ENCODE measurements around the gene ZNF248. TPM values are rescaled to one million over a fixed set of nuclear protein-coding genes. Genes with fewer than 3 reads are reported as not detected.

ZNF248 gene
- total and polyA plus RNA-seq, 2 donors (not counting 1 experiment from before 2014, with no cell fraction given), result 8.6 to 19.5 TPM

GRCh38 chr10:37865957-37866803, 8.8 kb upstream of the ZNF248 start:
- H3K27me3 Mint-ChIP-seq, result no peaks in the 10 kb centered on the region
- Histone ChIP-seq H3K79me2 (ENCODE audit: control insufficient read depth, insufficient read depth, low read length) (no peaks in the 10 kb centered on the region), H3K4me1 (ENCODE audit: control insufficient read depth in 2 of 2, insufficient read depth in 2 of 2, low read length in 2 of 2) (peaks cover 11 to 13% of the 10 kb centered on the region in 2 donors), H3K4me3 (ENCODE audit: control extremely low read depth in 1 of 5, extremely low read depth in 1 of 5, insufficient read depth in 1 of 5, low read depth in 2 of 5, low read length in 4 of 5) (no peak overlapping the region), H3K9ac (ENCODE audit: low read length) (no peak overlapping the region), H3K36me3 (replicated peaks in 1 of 2; ENCODE audit: control extremely low read depth in 1 of 2, control insufficient read depth in 1 of 2, extremely low read depth in 1 of 2, insufficient read depth in 2 of 2, low read length in 1 of 2) (no peaks in the 10 kb centered on the region), H3K9me3 (ENCODE audit: control extremely low read depth in 1 of 3, control insufficient read depth in 2 of 3, insufficient read depth in 1 of 3, low read length in 2 of 3) (no peaks in the 10 kb centered on the region), H3K4me2 (replicated peaks; ENCODE audit: low read depth, low read length, poor library complexity, severe bottlenecking) (peak overlapping the region; percentile 24), H4K20me1 (ENCODE audit: control insufficient read depth, insufficient read depth, low read length, poor library complexity, severe bottlenecking) (no peaks in the 10 kb centered on the region), H2AFZ (ENCODE audit: insufficient read depth, low read depth, low read length, poor library complexity, severe bottlenecking) (peak overlapping the region; percentile 64), H3K27me3 (replicated peaks in 1 of 4; ENCODE audit: control extremely low read depth in 1 of 4, control insufficient read depth in 3 of 4, insufficient read depth in 4 of 4, low read length in 3 of 4) (no peaks in the 10 kb centered on the region), H3K27ac (ENCODE audit: low read length in 2 of 2) (peak overlapping the region; percentile 64 to 87)
- peak overlapping the region; percentile 45 for H3K4me3 Mint-ChIP-seq
- intact Hi-C loops (cut with micrococcal nuclease), result loop anchor here (1.0 to 2.0 kb wide), 2 partner anchors 9 to 111 kb away; partner anchors contain the start of genes ZNF248 and ZNF25
- peak overlapping the region; percentile 96 for H3K27ac Mint-ChIP-seq
- CTCF ChIA-PET, result interaction anchor here (0.8 to 1.4 kb wide), 3 partner anchors 109 to 111 kb away, joined by 3 to 4 read pairs (median 4); partner anchors contain the start of gene ZNF25
- POLR2A ChIA-PET, result no interaction called here
- ATAC-seq (ENCODE audit: low read depth), result peak; percentile 45
- DNase-seq, result peak; percentile 76
- peaks cover 16% of the 10 kb centered on the region for H3K4me1 Mint-ChIP-seq
- no peaks in the 10 kb centered on the region for H3K9me3 Mint-ChIP-seq (ENCODE audit: insufficient read depth)
- WGBS (ENCODE audit: insufficient coverage), result 49% methylated on average over 7 of the region's 9 CpGs
- TF ChIP-seq EZH2 (IDR thresholded peaks at IDR 0.05; ENCODE audit: borderline replicate concordance, insufficient read depth, low read depth, low read length, poor library complexity, severe bottlenecking) (no peak), CTCF (IDR thresholded peaks at IDR 0.05) (no peak)

GRCh38 chr10:37865264-37865663, 7.9 kb upstream of the ZNF248 start:
- Histone ChIP-seq H3K36me3 (replicated peaks in 1 of 2; ENCODE audit: control extremely low read depth in 1 of 2, control insufficient read depth in 1 of 2, extremely low read depth in 1 of 2, insufficient read depth in 2 of 2, low read length in 1 of 2) (no peaks in the 10 kb centered on the region), H3K27ac (ENCODE audit: low read length in 2 of 2) (no peak overlapping the region), H4K20me1 (ENCODE audit: control insufficient read depth, insufficient read depth, low read length, poor library complexity, severe bottlenecking) (no peaks in the 10 kb centered on the region), H3K9ac (ENCODE audit: low read length) (no peak overlapping the region), H3K4me1 (ENCODE audit: control insufficient read depth in 2 of 2, insufficient read depth in 2 of 2, low read length in 2 of 2) (peaks cover 11 to 13% of the 10 kb centered on the region in 2 donors), H3K79me2 (ENCODE audit: control insufficient read depth, insufficient read depth, low read length) (no peaks in the 10 kb centered on the region), H3K9me3 (ENCODE audit: control extremely low read depth in 1 of 3, control insufficient read depth in 2 of 3, insufficient read depth in 1 of 3, low read length in 2 of 3) (no peaks in the 10 kb centered on the region), H3K4me3 (ENCODE audit: control extremely low read depth in 1 of 5, extremely low read depth in 1 of 5, insufficient read depth in 1 of 5, low read depth in 2 of 5, low read length in 4 of 5) (no peak overlapping the region), H3K4me2 (replicated peaks; ENCODE audit: low read depth, low read length, poor library complexity, severe bottlenecking) (no peak overlapping the region), H2AFZ (ENCODE audit: insufficient read depth, low read depth, low read length, poor library complexity, severe bottlenecking) (no peak overlapping the region), H3K27me3 (replicated peaks in 1 of 4; ENCODE audit: control extremely low read depth in 1 of 4, control insufficient read depth in 3 of 4, insufficient read depth in 4 of 4, low read length in 3 of 4) (no peaks in the 10 kb centered on the region)
- Mint-ChIP-seq H3K4me3 (no peak overlapping the region), H3K27me3 (no peaks in the 10 kb centered on the region), H3K9me3 (ENCODE audit: insufficient read depth) (no peaks in the 10 kb centered on the region), H3K4me1 (peaks cover 16% of the 10 kb centered on the region), H3K27ac (peak overlapping the region; percentile 7)
- intact Hi-C loops (cut with micrococcal nuclease), result loop anchor here (1.0 to 2.0 kb wide), 2 partner anchors 8 to 112 kb away; partner anchors contain the start of genes ZNF248 and ZNF25
- ATAC-seq (ENCODE audit: low read depth) (no peak), DNase-seq (no peak)
- no peak for TF ChIP-seq EZH2 (IDR thresholded peaks at IDR 0.05; ENCODE audit: borderline replicate concordance, insufficient read depth, low read depth, low read length, poor library complexity, severe bottlenecking)
- TF ChIP-seq CTCF (IDR thresholded peaks at IDR 0.05), result no peak
- ChIA-PET POLR2A (no interaction called here), CTCF (interaction anchor here (0.7 to 0.8 kb wide), 2 partner anchors 106 to 112 kb away, joined by 4 read pairs; partner anchors contain the start of gene ZNF25)
- WGBS (ENCODE audit: insufficient coverage), result 90% methylated on average over 2 of the region's 3 CpGs

Measured in B cell (primary cell).